Stimulated activated CD8-positive, alpha-beta memory T cell treated with anti-CD3 and anti-CD28 coated beads, Interleukin-2, amount 100 ng/mL, for 48 hours (primary cell): ENCODE measurements around the gene PLEKHD1.
A peak's percentile ranks its signal among the peaks of the same experiment; 100 is the strongest.

Experiments used
- DNase-seq, 2 donors: peaks; one replicate each; pipeline ENCODE4 v3.0.0-alpha.2; 2020; ENCODE audit warnings: low read depth in 2 of 2

The PLEKHD1 gene

DNA sequence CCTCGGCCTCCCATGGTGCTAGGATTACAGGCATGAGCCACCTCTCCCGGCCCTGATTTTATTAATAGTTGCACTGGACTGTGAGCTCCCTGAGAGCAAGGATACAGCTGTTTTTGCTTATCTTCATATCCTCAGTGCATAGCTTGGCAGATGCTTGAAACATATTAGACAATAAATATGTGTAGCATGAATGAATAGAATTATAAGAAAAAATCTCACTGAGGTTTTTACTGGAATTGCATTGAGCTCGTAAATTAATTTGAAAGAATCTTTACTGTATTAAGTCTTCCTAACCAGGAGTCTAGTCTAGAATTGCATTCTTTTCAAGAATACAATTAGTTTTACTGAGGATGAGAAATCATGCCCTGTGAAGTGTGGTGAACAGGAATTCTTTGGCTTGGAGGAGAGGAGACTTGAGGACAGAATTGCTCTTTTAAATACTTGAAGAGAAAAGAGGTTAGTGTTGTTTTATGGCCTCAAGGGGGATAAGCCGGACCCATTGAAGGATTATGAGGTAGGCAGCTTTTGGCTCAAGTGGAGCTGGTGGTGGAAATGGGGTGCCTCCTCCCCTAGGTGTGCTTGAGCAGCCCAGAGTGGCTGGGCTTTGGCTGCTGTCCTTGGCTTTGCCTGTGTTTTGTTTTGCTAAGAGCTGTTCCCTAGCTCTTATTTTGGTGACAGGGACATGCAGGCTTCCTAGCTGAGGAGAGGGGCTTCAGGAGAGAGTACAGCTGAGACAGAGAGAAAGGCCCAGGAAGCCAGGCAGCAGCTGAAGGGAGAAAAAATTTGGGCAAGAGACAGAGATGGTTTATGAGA lies 34.0 kb downstream of the PLEKHD1 start:
- no peak for DNase-seq

DNA sequence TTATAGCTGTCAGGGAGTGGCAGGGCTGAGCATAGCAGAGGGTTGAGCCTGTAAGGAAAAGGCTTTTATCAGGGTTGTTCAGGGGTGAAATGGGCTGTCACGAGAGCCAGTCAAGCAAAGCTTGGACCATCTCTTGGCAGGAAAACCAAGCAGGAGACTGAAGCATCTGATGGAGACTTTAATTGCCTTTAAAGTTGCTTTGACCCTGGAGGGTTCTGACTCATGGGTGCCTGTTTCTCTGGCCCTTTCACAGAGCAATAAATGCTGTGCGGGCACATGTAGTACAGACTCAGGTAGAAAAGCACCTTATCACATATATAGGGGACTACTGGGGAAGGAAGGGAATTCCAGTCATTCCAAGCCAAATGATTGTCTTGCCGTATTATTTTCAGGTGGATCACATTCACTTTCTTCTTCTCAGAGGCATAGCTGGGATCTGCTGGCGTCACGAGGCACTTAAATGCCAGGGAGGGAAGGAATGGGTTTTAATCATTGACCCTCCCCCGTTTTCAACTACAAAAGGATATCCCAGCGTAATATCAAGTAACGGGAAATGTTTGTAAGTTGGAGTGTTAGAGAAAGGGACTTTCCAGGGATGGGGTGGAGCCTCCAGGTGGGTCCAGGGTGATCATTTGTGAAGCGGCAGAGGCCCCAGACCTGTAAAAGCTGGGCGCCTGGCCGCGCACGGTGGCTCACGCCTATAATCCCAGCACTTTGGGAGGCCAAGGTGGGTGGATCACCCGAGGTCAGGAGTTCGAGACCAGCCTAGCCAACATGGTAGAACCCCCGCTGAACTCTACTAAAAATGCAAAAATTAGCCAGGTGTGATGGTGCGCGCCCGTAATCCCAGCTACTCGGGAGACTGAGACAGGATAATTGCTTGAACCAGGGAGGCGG lies 34.9 kb downstream of the PLEKHD1 start:
- no peak for DNase-seq

- DNase-seq = no peak
Measured at GRCh38 chr14:69522026-69522425, 37.5 kb downstream of the PLEKHD1 start.

DNA sequence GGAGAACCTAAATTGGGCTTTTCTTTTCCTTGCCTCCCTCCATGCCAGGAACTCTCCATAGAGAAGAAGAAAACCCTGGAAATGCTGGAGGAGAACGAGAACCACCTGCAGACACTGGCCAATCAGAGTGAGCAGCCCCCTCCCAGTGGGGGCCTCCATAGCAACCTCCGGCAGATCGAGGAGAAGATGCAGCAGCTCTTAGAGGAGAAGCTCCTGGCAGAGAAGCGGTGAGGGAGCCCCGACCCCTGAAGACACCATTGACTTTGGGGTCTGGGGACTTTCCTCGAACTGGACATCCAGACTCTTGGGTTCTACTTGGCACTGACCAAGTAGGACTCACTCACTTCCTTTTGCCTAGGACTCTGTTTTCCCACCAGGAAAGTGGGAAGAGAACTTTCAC lies 41.4 kb downstream of the PLEKHD1 start:
- DNase-seq = no peak

GRCh38 chr14:69527635-69528034 lies 43.1 kb downstream of the PLEKHD1 start:
- no peak for DNase-seq

DNA sequence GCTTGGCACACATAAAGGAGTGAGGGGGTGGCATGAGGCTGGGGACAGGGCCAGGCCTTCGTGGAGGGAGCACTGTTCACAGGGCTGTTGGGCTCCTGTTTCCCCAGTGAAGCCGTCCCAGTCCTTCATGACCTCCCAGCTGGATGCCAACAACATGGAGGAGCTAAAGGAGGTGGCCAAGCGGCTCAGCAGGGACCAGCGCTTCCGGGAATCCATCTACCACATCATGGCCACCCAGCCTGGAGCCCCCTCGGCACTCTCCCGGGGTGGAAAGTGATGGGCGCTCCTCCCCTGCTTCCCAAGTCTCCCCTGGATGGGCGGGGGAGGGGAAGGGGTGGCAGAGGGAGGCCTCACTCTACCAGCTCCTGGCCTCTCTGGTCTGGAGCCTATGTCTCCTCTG lies 43.6 kb downstream of the PLEKHD1 start:
- DNase-seq = no peak

DNA sequence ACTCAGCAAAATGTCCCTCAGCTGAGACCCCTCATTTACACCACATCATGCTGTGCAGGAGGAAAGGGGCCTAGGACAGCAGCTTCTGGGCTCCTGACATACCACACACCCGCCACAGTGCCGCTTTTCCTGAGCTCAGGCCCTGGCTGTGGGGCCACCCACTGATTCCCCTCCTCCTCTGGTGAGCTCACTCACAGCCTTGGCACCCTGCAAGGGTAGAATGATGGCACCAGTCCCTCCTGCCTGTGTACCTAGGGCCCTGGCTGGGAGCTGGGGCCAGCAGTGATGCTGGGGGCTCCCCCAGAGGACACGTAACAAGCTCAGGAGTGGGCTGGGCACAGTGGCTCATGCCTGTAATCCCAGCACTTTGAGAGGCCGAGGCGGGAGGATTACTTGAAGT lies 44.4 kb downstream of the PLEKHD1 start:
- DNase-seq = no peak

- no peak for DNase-seq
Measured at GRCh38 chr14:69529563-69529962, 45.0 kb downstream of the PLEKHD1 start.

DNA sequence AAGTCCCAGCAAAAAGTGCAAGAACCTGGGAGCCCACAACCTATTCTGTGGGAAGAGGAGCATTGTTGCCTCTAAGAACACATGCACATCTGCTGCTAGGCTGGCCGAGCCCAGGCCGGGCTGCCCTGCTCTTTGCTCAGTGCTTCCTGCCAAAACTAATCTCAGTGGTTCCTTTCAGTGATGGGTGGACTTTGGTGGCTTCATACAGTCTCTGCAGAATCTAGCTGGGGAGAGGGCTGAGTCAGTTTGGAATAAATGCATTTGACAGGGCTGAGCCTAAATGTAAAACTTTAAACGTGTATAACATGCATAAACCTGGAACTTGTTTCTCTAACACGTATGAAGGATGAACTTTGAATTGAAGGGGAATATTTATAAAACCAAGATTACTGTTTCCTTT lies 45.6 kb downstream of the PLEKHD1 start:
- no peak for DNase-seq

- no peak for DNase-seq
Measured at GRCh38 chr14:69531135-69531534, 46.6 kb downstream of the PLEKHD1 start.

DNA sequence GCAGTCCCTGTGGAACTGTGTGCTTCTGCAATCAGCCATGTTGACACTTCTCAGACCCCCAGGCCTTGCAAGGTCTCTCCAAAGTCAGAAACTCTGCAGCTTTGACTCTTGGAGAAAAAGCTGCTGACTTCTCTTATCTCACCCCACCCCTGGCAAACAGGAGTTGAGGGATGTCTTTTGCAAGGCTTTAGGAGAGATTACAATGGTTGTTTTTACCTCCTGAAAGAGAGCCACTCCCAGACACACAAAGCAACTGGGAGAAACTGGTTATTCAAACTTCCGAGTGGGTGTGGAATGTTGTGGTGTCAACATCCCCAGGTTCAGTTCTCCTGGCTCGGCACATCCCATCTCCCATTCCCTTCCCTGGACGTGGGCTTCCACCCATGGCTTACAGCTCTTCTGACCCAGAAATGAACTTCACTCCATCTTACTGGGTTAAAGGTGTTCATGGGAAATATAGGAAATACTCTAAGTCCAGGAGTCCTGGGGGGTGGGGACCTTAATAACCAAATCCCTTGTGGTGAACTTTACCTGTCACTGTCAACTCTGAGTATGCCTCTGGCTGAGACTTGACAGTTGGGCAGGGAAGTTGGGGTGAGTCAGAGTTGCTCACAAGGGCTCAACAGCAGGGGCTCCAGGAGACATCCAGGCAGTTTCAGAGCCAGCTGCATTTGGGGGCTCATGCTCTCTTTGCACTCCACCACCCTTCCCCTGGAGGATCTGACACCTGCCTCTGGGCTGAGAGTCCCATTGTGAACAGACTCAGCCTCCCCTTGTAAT lies 48.2 kb downstream of the PLEKHD1 start:
- no peak for DNase-seq

DNA sequence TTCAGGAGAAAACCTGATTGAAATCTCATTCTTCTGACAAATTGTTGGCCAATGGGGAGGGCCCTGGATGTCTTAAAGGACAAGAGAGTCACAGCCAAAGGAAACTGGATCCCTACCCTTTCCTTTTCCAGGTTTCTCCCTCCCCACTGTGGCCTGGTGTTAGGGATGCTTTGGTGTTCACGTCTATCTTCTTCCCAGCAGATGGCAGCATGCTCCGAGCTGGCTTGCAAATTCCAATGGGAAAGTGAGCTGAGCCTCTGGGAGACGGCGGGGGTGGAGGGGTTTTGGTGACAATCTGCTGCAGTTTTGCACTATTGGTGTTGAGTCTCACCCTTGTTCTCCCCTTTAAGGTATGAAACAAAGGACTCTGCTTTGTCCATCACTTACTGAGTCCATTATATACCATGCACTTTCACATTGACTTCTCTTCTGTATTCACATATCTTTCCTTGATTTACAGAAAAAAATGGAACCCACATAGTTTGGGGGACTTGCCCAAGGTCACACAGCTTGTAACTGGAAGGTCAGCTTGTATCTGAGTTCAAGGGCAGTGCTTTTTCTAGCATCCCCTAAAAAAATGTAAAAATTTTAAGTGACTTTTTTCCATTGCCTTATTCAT lies 50.8 kb downstream of the PLEKHD1 start:
- no peak for DNase-seq

DNA sequence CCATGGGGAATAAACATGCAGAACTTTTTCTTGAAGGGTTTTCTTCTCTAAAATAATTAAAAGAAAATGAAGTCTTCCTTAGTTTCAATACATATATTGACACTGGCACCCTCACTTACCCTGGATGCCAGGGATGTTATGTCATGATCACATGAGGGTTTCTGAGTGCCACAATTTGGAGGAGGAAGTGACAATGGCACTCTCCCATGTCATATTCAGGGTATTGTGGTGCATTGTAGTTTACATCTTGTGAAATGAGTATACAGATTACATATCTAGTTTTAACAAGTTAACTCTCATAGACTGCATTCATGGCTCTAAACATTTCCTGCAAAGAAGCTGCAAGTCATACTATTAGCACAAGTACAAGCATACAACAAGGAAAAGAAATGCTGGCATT lies 52.4 kb downstream of the PLEKHD1 start:
- DNase-seq = no peak

DNA sequence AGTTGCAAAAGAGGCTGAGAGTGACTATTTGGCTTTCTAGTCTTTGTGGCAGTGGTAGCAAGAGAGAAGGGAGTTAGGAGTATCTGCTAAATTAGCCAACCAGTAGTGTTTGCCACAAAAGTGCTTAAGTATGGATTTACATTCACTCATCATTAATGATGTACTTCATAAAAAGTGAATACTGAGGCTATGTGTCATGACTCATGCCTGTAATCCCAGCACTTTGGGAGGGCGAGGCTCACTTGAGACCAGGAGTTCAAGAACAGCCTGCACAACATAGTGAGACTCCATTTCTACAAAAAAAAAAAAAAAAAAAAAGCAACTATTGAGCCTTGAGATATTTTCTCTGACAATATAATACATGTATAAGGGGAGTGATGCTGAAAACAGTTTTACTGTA lies 53.4 kb downstream of the PLEKHD1 start:
- DNase-seq = no peak

GRCh38 chr14:69538766-69539165 lies 54.2 kb downstream of the PLEKHD1 start:
- no peak for DNase-seq

DNA sequence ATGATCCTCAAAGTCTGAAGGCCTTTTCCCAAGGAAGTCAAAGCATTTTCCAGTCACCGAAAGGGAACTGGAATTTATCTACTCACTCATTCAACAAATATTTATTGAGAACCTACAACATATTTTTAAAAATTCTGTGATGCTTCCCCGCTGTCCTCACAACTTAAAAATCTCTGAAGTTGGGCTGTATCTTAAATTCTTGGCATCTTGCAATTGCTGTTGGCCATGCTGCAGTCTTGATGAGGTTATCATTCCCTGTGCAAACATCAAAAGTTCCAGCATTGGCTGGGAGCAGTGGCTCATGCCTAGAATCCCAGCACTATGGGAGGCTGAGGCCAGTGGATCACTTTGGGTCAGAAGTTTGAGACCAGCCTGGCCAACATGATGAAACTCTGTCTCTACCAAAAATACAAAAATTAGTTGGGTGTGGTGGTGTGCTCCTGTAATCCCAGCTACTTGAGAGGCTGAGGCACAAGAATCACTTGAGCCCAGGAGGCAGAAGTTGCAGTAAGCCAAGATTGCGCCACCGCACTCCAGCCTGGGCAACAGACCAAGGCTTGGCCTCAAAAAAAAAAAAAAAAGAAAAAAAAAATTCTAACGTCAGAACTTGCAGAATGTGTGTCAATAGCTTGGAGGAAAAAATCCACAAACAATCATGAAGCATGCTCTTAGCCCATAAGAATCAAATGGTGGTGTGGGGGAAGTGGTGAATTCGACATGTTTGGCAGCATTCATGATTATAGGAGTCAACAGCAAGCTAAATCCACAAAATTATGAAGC lies 55.3 kb downstream of the PLEKHD1 start:
- DNase-seq = no peak

GRCh38 chr14:69540654-69541335 lies 56.3 kb downstream of the PLEKHD1 start:
- no peak for DNase-seq

GRCh38 chr14:69542311-69542710 lies 57.8 kb downstream of the PLEKHD1 start:
- DNase-seq = no peak

- DNase-seq = peak; percentile 13 to 18
Measured at GRCh38 chr14:69543341-69544115, 59.0 kb downstream of the PLEKHD1 start.
